HepG2 (cell line): ENCODE data around the gene CCDC116. TPM values are rescaled to one million over a fixed set of nuclear protein-coding genes. Genes with fewer than 3 reads are reported as not detected.

Experiments
- CCAR2 ChIP-seq: fragments of 200-400 bp; formaldehyde crosslinking; optimal IDR thresholded peaks from 2 replicates; pipeline ENCODE3; 2018; ENCODE audit warnings: low read depth, mild to moderate bottlenecking, low read length, moderate library complexity
- GTF3A ChIP-seq: sonication (generic); formaldehyde crosslinking; conservative IDR thresholded peaks from 2 replicates; pipeline ENCODE4 v1.4.0; 2020; ENCODE audit warnings: mild to moderate bottlenecking, missing genetic modification reagents
- MED8 ChIP-seq: sonication (generic); formaldehyde crosslinking; IDR thresholded peaks from 2 replicates; pipeline ENCODE4 v1.8.1; 2023; ENCODE audit warnings: mild to moderate bottlenecking, missing genetic modification reagents; ENCODE audit not compliant: insufficient replicate concordance
- RARA ChIP-seq: IDR thresholded peaks from 2 replicates; pipeline ENCODE4 v1.6.1; 2016; ENCODE audit warnings: missing genetic modification reagents, missing compliant biosample characterization
- TOE1 ChIP-seq: sonication (generic); formaldehyde crosslinking; IDR thresholded peaks from 2 replicates; pipeline ENCODE4 v1.4.0; 2020; ENCODE audit warnings: mild to moderate bottlenecking, missing genetic modification reagents
- TOPORS ChIP-seq: sonication (generic); formaldehyde crosslinking; IDR thresholded peaks from 2 replicates; pipeline ENCODE4 v1.8.0; 2023; ENCODE audit warnings: mild to moderate bottlenecking, missing genetic modification reagents
- TRAFD1 ChIP-seq: sonication (generic); formaldehyde crosslinking; IDR thresholded peaks from 2 replicates; pipeline ENCODE4 v1.5.1; 2020; ENCODE audit warnings: missing genetic modification reagents, mild to moderate bottlenecking, borderline replicate concordance
- ZBTB4 ChIP-seq: sonication (generic); formaldehyde crosslinking; IDR thresholded peaks from 2 replicates; pipeline ENCODE4 v1.4.0; 2020; ENCODE audit warnings: missing genetic modification reagents, mild to moderate bottlenecking, borderline replicate concordance
- ZFX ChIP-seq: sonication (generic); formaldehyde crosslinking; IDR thresholded peaks from 2 replicates; pipeline ENCODE4 v1.4.0; 2020; ENCODE audit warnings: mild to moderate bottlenecking, low read depth, missing genetic modification reagents, moderate library complexity
- ZNF569 ChIP-seq: sonication (generic); formaldehyde crosslinking; IDR thresholded peaks from 2 replicates; pipeline ENCODE4 v1.5.0; 2020; ENCODE audit warnings: mild to moderate bottlenecking, missing genetic modification reagents, moderate library complexity, borderline replicate concordance
- polyA plus RNA-seq, 8 experiments: library from polyadenylated mRNA; depleted of rRNA in 3 of 8; stranded (reverse) in 7 of 8; unstranded in 1 of 8; fragments of >200 nt; fragmentation: Illumina TruSeq in 4 of 8; extraction: Trizol in 4 of 8; gene quantifications; 2 replicates each; pipeline versions ENCODE4 v1.2.1 to v1.2.3, GENCODE V29; 2011 to 2016; ENCODE audit warnings: low read depth in 4 of 8, missing spikeins in 1 of 8, mixed read lengths in 1 of 8; ENCODE audit not compliant: insufficient read depth in 1 of 8
- total RNA-seq, 5 experiments: library from RNA; depleted of rRNA; stranded (reverse); fragments of >200 nt; fragmentation: Illumina TruSeq; extraction: Trizol; gene quantifications; 2 replicates each; pipeline ENCODE4 v1.2.3, GENCODE V29; 2016; ENCODE audit warnings: low read depth in 1 of 5
- TF ChIP-seq, protein P1 (sequence below): sonication (generic); formaldehyde crosslinking; conservative IDR thresholded peaks from 2 replicates; pipeline ENCODE4 v1.8.0; 2022; ENCODE audit warnings: mild to moderate bottlenecking, moderate library complexity, missing genetic modification reagents
- TF ChIP-seq, protein P2 (sequence below): sonication (generic); formaldehyde crosslinking; IDR thresholded peaks from 2 replicates; pipeline ENCODE4 v1.5.0; 2020; ENCODE audit warnings: missing genetic modification reagents
- TF ChIP-seq, protein P3 (sequence below): sonication (generic); formaldehyde crosslinking; IDR thresholded peaks from 2 replicates; pipeline ENCODE4 v1.5.1; 2020; ENCODE audit warnings: missing genetic modification reagents, mild to moderate bottlenecking, borderline replicate concordance
- TF ChIP-seq, protein P4 (sequence below): IDR thresholded peaks from 2 replicates; pipeline ENCODE4 v1.6.1; 2012; ENCODE audit warnings: low read depth, low read length, improper control_type of control experiment

The CCDC116 gene
- total and polyA plus RNA-seq, 2 of the 13 experiments (the other 11 are each of a cell fraction or from before 2014, with no cell fraction given) = 0.15 to 0.33 TPM

- TF ChIP-seq ZBTB4 (CRISPR knock-in tag) = peak; percentile 83; the same call in 1 of the 2 replicates
- TF ChIP-seq TOPORS (CRISPR knock-in tag) = no peak
- TF ChIP-seq RARA (CRISPR knock-in tag) = no peak
- no peak for TF ChIP-seq MED8 (CRISPR knock-in tag)
- TF ChIP-seq, protein P1, sequence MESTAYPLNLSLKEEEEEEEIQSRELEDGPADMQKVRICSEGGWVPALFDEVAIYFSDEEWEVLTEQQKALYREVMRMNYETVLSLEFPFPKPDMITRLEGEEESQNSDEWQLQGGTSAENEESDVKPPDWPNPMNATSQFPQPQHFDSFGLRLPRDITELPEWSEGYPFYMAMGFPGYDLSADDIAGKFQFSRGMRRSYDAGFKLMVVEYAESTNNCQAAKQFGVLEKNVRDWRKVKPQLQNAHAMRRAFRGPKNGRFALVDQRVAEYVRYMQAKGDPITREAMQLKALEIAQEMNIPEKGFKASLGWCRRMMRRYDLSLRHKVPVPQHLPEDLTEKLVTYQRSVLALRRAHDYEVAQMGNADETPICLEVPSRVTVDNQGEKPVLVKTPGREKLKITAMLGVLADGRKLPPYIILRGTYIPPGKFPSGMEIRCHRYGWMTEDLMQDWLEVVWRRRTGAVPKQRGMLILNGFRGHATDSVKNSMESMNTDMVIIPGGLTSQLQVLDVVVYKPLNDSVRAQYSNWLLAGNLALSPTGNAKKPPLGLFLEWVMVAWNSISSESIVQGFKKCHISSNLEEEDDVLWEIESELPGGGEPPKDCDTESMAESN (CRISPR knock-in tag) = 0 out of 2 replicates have a peak, but pooled peaks have one; percentile 43
- peak; percentile 35; the same call in 1 of the 2 replicates for TF ChIP-seq ZFX
- TF ChIP-seq, protein P2, sequence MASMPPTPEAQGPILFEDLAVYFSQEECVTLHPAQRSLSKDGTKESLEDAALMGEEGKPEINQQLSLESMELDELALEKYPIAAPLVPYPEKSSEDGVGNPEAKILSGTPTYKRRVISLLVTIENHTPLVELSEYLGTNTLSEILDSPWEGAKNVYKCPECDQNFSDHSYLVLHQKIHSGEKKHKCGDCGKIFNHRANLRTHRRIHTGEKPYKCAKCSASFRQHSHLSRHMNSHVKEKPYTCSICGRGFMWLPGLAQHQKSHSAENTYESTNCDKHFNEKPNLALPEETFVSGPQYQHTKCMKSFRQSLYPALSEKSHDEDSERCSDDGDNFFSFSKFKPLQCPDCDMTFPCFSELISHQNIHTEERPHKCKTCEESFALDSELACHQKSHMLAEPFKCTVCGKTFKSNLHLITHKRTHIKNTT (CRISPR knock-in tag) = no peak
- TF ChIP-seq TOE1 (CRISPR knock-in tag) = no peak
- TF ChIP-seq, protein P3, sequence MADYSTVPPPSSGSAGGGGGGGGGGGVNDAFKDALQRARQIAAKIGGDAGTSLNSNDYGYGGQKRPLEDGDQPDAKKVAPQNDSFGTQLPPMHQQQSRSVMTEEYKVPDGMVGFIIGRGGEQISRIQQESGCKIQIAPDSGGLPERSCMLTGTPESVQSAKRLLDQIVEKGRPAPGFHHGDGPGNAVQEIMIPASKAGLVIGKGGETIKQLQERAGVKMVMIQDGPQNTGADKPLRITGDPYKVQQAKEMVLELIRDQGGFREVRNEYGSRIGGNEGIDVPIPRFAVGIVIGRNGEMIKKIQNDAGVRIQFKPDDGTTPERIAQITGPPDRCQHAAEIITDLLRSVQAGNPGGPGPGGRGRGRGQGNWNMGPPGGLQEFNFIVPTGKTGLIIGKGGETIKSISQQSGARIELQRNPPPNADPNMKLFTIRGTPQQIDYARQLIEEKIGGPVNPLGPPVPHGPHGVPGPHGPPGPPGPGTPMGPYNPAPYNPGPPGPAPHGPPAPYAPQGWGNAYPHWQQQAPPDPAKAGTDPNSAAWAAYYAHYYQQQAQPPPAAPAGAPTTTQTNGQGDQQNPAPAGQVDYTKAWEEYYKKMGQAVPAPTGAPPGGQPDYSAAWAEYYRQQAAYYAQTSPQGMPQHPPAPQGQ (CRISPR knock-in tag) = no peak
- no peak for TF ChIP-seq ZNF569
- no peak for TF ChIP-seq CCAR2
- TF ChIP-seq TRAFD1 (CRISPR knock-in tag) = no peak
- TF ChIP-seq, protein P4, sequence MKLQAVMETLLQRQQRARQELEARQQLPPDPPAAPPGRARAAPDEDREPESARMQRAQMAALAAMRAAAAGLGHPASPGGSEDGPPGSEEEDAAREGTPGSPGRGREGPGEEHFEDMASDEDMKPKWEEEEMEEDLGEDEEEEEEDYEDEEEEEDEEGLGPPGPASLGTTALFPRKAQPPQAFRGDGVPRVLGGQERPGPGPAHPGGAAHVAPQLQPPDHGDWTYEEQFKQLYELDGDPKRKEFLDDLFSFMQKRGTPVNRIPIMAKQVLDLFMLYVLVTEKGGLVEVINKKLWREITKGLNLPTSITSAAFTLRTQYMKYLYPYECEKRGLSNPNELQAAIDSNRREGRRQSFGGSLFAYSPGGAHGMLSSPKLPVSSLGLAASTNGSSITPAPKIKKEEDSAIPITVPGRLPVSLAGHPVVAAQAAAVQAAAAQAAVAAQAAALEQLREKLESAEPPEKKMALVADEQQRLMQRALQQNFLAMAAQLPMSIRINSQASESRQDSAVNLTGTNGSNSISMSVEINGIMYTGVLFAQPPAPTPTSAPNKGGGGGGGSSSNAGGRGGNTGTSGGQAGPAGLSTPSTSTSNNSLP = no peak
- TF ChIP-seq GTF3A (CRISPR knock-in tag) = no peak
Measured at GRCh38 chr22:21677606-21678443, 45.3 kb downstream of the CCDC116 start (continued).
